HL-60 (cell line): ENCODE results near the gene DGKI.

ENCODE experiments used
- DNase-seq, 2 experiments: peaks; one replicate each; pipeline ENCODE4 v3.0.0-alpha.2; 2010 to 2020; ENCODE audit warnings: low read depth in 1 of 2, low spot score in 1 of 2
- H3K27ac ChIP-seq: fragments of 250-450 bp; sonication (Bioruptor Pico); replicated peaks from 2 replicates; pipeline ENCODE4 v1.5.1; 2020; ENCODE audit warnings: mild to moderate bottlenecking, moderate library complexity
- H3K27me3 ChIP-seq: fragments of 250-450 bp; sonication (Bioruptor Pico); 2 replicates; pipeline ENCODE4 v1.5.1; 2021; ENCODE audit warnings: mild to moderate bottlenecking, moderate library complexity; ENCODE audit not compliant: insufficient read depth, poor library complexity, severe bottlenecking
- H3K4me3 ChIP-seq: replicated peaks from 2 replicates; pipeline ENCODE4 v1.5.1; 2011; ENCODE audit warnings: mild to moderate bottlenecking, control low read depth, low read length; ENCODE audit not compliant: insufficient read depth
- GABPA ChIP-seq: IDR thresholded peaks from 2 replicates; pipeline ENCODE4 v1.6.1; 2012; ENCODE audit warnings: low read depth
- POLR2AphosphoS5 ChIP-seq: IDR thresholded peaks from 2 replicates; pipeline ENCODE4 v1.6.1; 2012; ENCODE audit warnings: low read depth
- REST ChIP-seq: IDR thresholded peaks from 2 replicates; pipeline ENCODE4 v1.6.1; 2012; ENCODE audit warnings: low read depth; ENCODE audit not compliant: insufficient replicate concordance
- SPI1 ChIP-seq: IDR thresholded peaks from 2 replicates; pipeline ENCODE4 v1.6.1; 2012; ENCODE audit warnings: low read depth, mild to moderate bottlenecking, borderline replicate concordance
- TF ChIP-seq, protein P1 (sequence below): IDR thresholded peaks from one replicate; pipeline ENCODE4 v1.5.1; 2011; ENCODE audit warnings: low read length, control low read depth, inconsistent platforms; ENCODE audit not compliant: insufficient read depth

Gene DGKI

DNA sequence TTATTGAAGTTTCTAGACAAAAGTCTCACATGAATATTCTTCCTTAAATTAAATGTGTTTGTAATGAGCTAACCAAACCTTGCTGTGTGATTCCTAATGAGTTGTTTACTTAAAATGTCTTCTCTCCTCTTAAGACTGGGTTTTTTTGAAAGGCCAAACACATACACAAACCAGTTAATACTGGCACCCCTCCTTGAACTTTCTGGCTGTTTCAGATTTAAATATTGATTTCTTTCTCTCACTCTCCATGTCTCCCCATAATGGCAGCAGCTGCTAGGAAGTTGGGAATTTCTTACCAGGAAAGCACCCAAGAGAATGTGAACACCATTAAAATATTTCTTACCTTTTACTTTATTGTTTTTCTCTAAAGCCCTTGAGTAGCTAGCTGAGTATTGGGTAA is 491.8 kb downstream of the DGKI start:
- TF ChIP-seq GABPA, result no peak
- no peak for TF ChIP-seq REST
- TF ChIP-seq, protein P1, sequence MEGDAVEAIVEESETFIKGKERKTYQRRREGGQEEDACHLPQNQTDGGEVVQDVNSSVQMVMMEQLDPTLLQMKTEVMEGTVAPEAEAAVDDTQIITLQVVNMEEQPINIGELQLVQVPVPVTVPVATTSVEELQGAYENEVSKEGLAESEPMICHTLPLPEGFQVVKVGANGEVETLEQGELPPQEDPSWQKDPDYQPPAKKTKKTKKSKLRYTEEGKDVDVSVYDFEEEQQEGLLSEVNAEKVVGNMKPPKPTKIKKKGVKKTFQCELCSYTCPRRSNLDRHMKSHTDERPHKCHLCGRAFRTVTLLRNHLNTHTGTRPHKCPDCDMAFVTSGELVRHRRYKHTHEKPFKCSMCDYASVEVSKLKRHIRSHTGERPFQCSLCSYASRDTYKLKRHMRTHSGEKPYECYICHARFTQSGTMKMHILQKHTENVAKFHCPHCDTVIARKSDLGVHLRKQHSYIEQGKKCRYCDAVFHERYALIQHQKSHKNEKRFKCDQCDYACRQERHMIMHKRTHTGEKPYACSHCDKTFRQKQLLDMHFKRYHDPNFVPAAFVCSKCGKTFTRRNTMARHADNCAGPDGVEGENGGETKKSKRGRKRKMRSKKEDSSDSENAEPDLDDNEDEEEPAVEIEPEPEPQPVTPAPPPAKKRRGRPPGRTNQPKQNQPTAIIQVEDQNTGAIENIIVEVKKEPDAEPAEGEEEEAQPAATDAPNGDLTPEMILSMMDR, result no peak
- TF ChIP-seq SPI1, result no peak
- TF ChIP-seq POLR2AphosphoS5, result no peak
- Histone ChIP-seq H3K27ac (no peak overlapping the region), H3K4me3 (no peak overlapping the region), H3K27me3 (no peaks in the 10 kb centered on the region)
- DNase-seq, result no peak

DNA sequence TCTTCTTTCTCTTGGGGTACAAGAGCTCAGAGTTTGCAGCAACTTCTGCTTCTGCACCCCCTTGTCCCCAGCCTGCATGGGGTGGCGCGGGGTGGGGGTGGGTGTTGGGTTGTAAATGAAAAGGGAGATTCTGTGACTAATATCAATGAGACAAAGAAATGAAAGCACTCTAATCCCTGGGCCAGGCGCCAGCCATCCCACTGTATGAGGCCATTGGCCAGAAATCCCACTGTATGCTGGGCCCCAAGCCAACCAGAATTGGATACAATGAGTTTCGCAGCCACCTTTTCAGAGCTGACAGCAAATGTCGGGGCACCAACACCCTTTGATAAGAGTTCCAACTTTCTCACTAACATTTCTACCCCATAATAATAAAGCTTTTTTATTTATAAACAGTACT is 492.4 kb downstream of the DGKI start:
- H3K27ac ChIP-seq, result no peak overlapping the region
- no peak for DNase-seq
- no peaks in the 10 kb centered on the region for H3K27me3 ChIP-seq
- no peak overlapping the region for H3K4me3 ChIP-seq
- TF ChIP-seq SPI1, result no peak
- TF ChIP-seq GABPA, result no peak
- TF ChIP-seq POLR2AphosphoS5, result no peak
- no peak for TF ChIP-seq REST
- TF ChIP-seq, protein P1, result no peak

DNA sequence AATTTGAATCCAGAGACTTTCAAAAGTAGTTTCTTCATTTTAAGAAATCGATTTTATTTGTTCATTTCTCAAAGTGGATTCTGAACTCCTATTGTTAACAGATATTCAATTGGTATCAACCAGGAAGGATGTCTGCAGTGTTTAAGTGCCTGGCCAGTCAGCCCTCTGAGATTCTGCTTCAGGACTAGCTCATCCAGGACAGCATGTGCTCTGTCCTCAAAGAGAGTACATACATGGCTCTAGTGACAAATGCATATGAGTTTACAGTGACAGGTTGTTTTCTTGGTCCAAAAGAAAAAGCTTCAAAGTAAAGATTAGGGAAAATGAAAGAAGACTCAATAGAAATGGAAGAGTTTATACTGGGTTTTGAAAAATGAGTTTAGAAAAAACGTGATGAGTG is 494.8 kb downstream of the DGKI start:
- no peak overlapping the region for H3K27ac ChIP-seq
- TF ChIP-seq GABPA (no peak), SPI1 (no peak), REST (no peak), POLR2AphosphoS5 (no peak)
- TF ChIP-seq, protein P1, result no peak
- no peak for DNase-seq
- H3K27me3 ChIP-seq, result no peaks in the 10 kb centered on the region
- H3K4me3 ChIP-seq, result no peak overlapping the region
